Mononuclear cell (primary cell): ENCODE results near the gene AP1S3. TPM values are rescaled to one million over a fixed set of nuclear protein-coding genes. Genes with fewer than 3 reads are reported as not detected.
"Not testable (repeated sequence)": the region's sequence is repeated elsewhere in the genome, so short reads cannot be mapped to it uniquely, and the experiment has no call there.

Experiments used
- H3K27me3 ChIP-seq: 2 replicates; pipeline ENCODE4 v1.6.0; 2011; ENCODE audit warnings: low read length, control low read depth; ENCODE audit not compliant: insufficient read depth
- H3K4me1 ChIP-seq: 2 replicates; pipeline ENCODE4 v1.5.1; 2011; ENCODE audit warnings: mild to moderate bottlenecking, low read length, control low read depth; ENCODE audit not compliant: insufficient read depth
- H3K4me3 ChIP-seq: 2 replicates; pipeline ENCODE4 v1.5.1; 2011; ENCODE audit warnings: mild to moderate bottlenecking, low read length, moderate library complexity
- H3K9me3 ChIP-seq: 2 replicates; pipeline ENCODE4 v1.5.1; 2011; ENCODE audit warnings: low read depth, mild to moderate bottlenecking, control low read depth, low read length
- total RNA-seq: library from RNA; depleted of rRNA; stranded (reverse); fragments of >200 nt; gene quantifications from one replicate; pipeline ENCODE4 v1.2.3, GENCODE V29; 2012

AP1S3 gene
- total RNA-seq, 1 donor, result 5.4 TPM

DNA sequence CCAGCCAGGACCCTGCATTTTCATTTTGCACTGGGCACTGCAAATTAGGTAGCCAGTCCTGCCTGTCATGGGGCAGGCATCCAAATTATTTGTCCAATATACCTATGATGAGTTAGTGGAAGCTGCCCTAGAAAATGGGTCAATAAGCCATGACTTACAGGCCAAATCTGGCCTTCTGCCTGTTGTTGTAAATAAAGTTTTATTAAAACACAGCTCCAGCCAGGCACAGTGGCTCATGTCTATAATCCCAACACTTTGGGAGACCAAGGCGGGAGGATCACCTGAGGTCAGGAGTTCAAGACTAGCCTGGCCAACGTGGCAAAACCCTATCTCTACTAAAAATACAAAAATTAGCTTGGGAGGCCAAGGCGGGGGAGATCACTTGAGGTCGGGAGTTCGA, 8.3 kb downstream of the AP1S3 start:
- H3K4me1 ChIP-seq, result no peaks in the 10 kb centered on the region
- H3K4me3 ChIP-seq, result no peak overlapping the region
- H3K9me3 ChIP-seq, result no peaks in the 10 kb centered on the region
- H3K27me3 ChIP-seq, result no peaks in the 10 kb centered on the region

- Histone ChIP-seq H3K4me3 (no peak overlapping the region), H3K27me3 (no peaks in the 10 kb centered on the region), H3K9me3 (no peaks in the 10 kb centered on the region), H3K4me1 (no peaks in the 10 kb centered on the region)
These were observed 9.1 kb downstream of the AP1S3 start for GRCh38 chr2:223828314-223828713.

DNA sequence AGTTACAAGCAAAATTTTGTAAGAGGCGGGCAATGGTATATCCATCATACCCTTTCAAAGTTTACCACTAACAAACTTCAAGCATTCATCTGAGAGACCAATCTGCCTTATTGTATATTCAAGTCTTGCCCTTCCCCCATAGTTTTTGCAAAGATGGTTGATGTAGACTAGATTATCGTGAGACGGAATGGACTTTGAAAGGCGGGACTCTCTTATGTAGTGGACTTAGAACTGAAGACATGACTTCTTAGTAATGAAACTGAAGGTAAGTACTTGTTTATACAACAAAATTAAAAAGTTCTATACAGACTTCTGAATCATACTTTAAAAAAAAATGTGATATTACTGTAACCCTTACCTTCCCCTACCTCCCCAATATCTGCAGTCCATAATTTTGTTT, 10.4 kb downstream of the AP1S3 start:
- H3K9me3 ChIP-seq, result no peaks in the 10 kb centered on the region
- no peaks in the 10 kb centered on the region for H3K27me3 ChIP-seq
- no peaks in the 10 kb centered on the region for H3K4me1 ChIP-seq
- no peak overlapping the region for H3K4me3 ChIP-seq

GRCh38 chr2:223824301-223824700, 13.1 kb downstream of the AP1S3 start:
- no peaks in the 10 kb centered on the region for H3K9me3 ChIP-seq
- no peaks in the 10 kb centered on the region for H3K4me1 ChIP-seq
- no peaks in the 10 kb centered on the region for H3K27me3 ChIP-seq
- no peak overlapping the region for H3K4me3 ChIP-seq

- H3K9me3 ChIP-seq, result no peaks in the 10 kb centered on the region
These were observed 14.6 kb downstream of the AP1S3 start for GRCh38 chr2:223822818-223823217.

GRCh38 chr2:223820549-223820948, 16.8 kb downstream of the AP1S3 start:
- H3K4me1 ChIP-seq, result no peaks in the 10 kb centered on the region
- H3K9me3 ChIP-seq, result no peaks in the 10 kb centered on the region
- no peaks in the 10 kb centered on the region for H3K27me3 ChIP-seq
- H3K4me3 ChIP-seq, result no peak overlapping the region

More at GRCh38 chr2:223822818-223823217, 14.6 kb downstream of the AP1S3 start:
- Histone ChIP-seq H3K4me1 (no peaks in the 10 kb centered on the region), H3K4me3 (no peak overlapping the region), H3K27me3 (no peaks in the 10 kb centered on the region)

DNA sequence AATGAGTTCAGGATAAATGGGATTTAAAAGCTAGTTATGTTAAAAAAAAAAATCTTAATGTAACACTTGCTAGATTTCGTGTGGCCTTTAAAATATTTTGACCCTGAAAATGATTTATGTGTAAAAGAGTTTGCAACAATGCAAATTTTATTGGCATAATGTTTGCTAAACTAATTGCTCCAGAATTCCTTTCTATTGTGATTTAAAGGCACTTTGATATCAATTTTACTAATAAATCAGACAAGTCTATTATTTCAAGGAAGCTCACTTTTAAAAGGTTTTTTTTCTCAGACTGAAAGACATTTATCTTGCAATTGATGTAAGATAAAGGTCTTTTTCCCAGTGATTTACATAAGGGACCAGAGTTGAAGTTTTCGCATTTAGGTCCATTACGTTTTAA, 17.5 kb downstream of the AP1S3 start:
- no peaks in the 10 kb centered on the region for H3K4me1 ChIP-seq
- H3K27me3 ChIP-seq, result no peaks in the 10 kb centered on the region
- no peaks in the 10 kb centered on the region for H3K9me3 ChIP-seq
- no peak overlapping the region for H3K4me3 ChIP-seq

- no peaks in the 10 kb centered on the region for H3K9me3 ChIP-seq
- no peak overlapping the region for H3K4me3 ChIP-seq
- no peaks in the 10 kb centered on the region for H3K27me3 ChIP-seq
- H3K4me1 ChIP-seq, result no peaks in the 10 kb centered on the region
These were observed 21.4 kb downstream of the AP1S3 start for GRCh38 chr2:223815884-223816570.

DNA sequence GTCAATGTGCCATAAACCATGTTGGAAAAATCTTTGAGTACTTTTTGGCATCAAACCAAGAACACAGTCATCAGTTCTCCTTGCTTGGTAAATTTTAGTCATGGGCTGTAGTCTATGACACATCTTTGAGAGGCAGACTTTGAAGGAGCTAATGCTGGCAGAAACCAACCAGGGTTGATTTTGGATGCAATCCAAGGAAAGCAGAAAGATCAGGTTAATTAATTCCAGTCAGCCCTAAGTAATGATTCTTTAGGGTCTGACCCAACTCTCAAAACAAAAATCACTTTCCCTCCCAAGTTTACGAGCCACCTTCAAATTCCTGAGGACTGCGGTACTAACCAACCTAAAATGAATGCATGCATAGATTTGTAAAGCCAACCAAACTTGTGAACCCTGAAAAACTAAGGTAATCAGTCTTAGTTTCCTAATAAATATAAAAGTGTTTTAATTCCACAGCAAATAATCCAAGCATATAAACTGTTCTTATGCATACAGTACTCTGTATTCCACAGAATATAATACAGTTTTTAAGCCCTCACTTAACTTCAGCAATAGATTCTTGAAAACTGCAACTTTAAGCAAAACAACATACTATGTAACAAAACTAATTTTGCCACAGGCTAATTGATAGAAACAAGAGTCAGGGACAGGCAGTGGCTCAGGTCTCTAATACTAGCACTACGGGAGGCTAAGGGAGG, 22.0 kb downstream of the AP1S3 start:
- Histone ChIP-seq H3K27me3 (no peaks in the 10 kb centered on the region), H3K9me3 (no peaks in the 10 kb centered on the region), H3K4me3 (no peak overlapping the region), H3K4me1 (no peaks in the 10 kb centered on the region)

DNA sequence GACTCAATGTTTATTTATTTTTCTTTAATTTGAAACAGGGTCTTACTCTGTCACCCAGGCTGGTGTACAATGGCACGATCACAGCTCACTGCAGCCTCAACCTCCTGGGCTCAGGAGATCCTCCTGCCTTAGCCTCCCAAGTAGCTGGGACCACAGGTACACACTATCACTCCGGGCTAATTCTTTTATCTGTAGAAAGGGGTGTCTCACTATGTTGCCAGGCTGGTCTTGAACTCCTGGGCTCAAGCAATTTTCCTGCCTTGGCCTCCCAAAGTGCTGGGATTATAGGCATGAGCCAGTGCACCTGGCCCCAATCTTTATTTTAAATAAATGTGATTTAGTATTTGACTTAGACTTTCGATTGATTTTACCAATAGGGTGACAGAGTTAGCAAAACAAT, 22.6 kb downstream of the AP1S3 start:
- not testable (repeated sequence) for H3K4me3 ChIP-seq, H3K27me3 ChIP-seq, H3K9me3 ChIP-seq, H3K4me1 ChIP-seq

- H3K4me1 ChIP-seq, result no peaks in the 10 kb centered on the region
- H3K4me3 ChIP-seq, result no peak overlapping the region
- H3K9me3 ChIP-seq, result no peaks in the 10 kb centered on the region
- H3K27me3 ChIP-seq, result no peaks in the 10 kb centered on the region
These were observed 24.1 kb downstream of the AP1S3 start for GRCh38 chr2:223813329-223813728.

DNA sequence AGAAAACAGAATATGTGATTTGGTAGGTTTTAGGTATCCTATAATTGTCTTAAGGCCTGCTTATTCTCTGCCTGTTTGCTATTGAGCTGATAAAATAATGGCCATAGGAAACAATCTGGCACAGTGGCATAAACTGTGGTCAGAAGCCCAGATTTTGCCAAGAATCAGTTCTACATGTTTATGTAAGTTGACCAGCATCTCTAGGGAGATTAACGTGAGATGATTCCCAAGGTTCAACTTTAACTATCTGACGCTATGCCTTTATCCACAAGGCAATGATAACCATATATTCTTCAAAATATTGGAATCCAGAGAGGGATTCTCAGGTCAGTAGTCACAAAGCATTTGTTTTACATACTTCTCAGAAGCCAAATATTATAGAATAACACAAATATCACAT, 25.6 kb downstream of the AP1S3 start:
- Histone ChIP-seq H3K27me3 (no peaks in the 10 kb centered on the region), H3K4me3 (no peak overlapping the region), H3K4me1 (no peaks in the 10 kb centered on the region), H3K9me3 (no peaks in the 10 kb centered on the region)

DNA sequence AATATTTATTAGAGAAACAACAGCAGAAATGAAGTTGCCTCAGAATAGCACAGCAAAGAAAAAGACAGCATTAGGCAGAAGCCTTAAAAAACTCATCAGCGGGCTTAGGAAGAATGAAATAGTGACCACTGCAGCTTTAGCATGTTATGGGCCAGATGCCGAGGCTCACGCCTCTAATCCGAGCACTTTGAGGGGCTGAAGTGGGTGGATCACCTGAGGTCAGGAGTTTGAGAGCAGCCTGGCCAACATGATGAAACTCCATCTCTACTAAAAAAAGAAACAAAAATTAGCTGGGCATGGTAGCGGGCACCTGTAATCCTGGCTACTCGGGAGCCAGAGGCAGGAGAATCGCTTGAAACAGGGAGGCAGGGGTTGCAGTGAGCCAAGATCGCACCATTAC, 32.4 kb downstream of the AP1S3 start:
- no peaks in the 10 kb centered on the region for H3K9me3 ChIP-seq
- no peak overlapping the region for H3K4me3 ChIP-seq
- no peaks in the 10 kb centered on the region for H3K27me3 ChIP-seq
- H3K4me1 ChIP-seq, result no peaks in the 10 kb centered on the region

GRCh38 chr2:223801736-223802135, 35.6 kb downstream of the AP1S3 start:
- Histone ChIP-seq H3K4me1 (no peaks in the 10 kb centered on the region), H3K9me3 (no peaks in the 10 kb centered on the region), H3K4me3 (no peak overlapping the region), H3K27me3 (no peaks in the 10 kb centered on the region)

- Histone ChIP-seq H3K4me1 (no peaks in the 10 kb centered on the region), H3K9me3 (no peaks in the 10 kb centered on the region), H3K27me3 (no peaks in the 10 kb centered on the region), H3K4me3 (no peak overlapping the region)
These were observed 36.5 kb downstream of the AP1S3 start for GRCh38 chr2:223800908-223801307.
